K562 (cell line): ENCODE results near the gene PTPMT1. TPM values are rescaled to one million over a fixed set of nuclear protein-coding genes. Genes with fewer than 3 reads are reported as not detected.

Experiments used
- ATAC-seq: fragments of 200-7000 bp; cut with Tn5 transposase; 3 replicates; pipeline ENCODE4 v1.9.1; 2020; ENCODE audit warnings: moderate library complexity
- BruUV-seq: library from RNA; stranded (reverse); fragments of 400-500 nt; replicated peaks from 2 replicates; lab custom pipeline; 2021; lab: Mats Ljungman, UMichigan
- CTCF ChIA-PET: fragments of 300-600 bp; formaldehyde crosslinking; extraction: SDS; loops from one replicate; lab custom pipeline; 2021; ENCODE audit warnings: low intra/inter-chr PET ratio; lab: Yijun Ruan, JAX
- POLR2A ChIA-PET: fragments of 300-600, 350-650 bp; sonication (Branson Sonifier 250); formaldehyde crosslinking; extraction: SDS; loops from one replicate; lab custom pipeline; 2021; ENCODE audit warnings: antibody characterized with exemption, inconsistent platforms; lab: Yijun Ruan, JAX
- DNase-seq, 4 experiments: peaks; one replicate each; pipeline versions ENCODE4 v3.0.0 to v3.0.0-alpha.2; 2011 to 2018; ENCODE audit warnings: low spot score in 3 of 4, mixed read lengths in 3 of 4; ENCODE audit errors: extremely low read depth in 1 of 4
- FAIRE-seq: peaks from 2 replicates; lab custom pipeline; 2011; peaks lifted over from hg19 to GRCh38; lab: Jason Lieb, UNC
- H2AFZ ChIP-seq: 2 replicates; pipeline ENCODE4 v1.6.0; 2011; ENCODE audit warnings: low read depth, low read length, control low read depth, inconsistent platforms
- H3K27ac ChIP-seq: fragments of 200-600 bp; 3 replicates; pipeline ENCODE4 v1.8.0; 2011; ENCODE audit warnings: low read depth, mild to moderate bottlenecking, control low read depth, inconsistent platforms, low read length, moderate library complexity, mixed read lengths; ENCODE audit errors: extremely low read depth
- H3K27me3 ChIP-seq, 2 experiments: fragments of 300-600 bp in 1 of 2; 2 replicates in 1 of 2; 3 replicates in 1 of 2; pipeline versions ENCODE4 v1.6.0 to v1.8.0; 2011; ENCODE audit warnings: inconsistent platforms in 2 of 2, low read length in 2 of 2, mild to moderate bottlenecking in 1 of 2, mixed read lengths in 1 of 2, moderate library complexity in 1 of 2; ENCODE audit not compliant: control insufficient read depth in 2 of 2, insufficient read depth in 2 of 2
- H3K36me3 ChIP-seq: fragments of 300-600 bp; 3 replicates; pipeline ENCODE4 v1.8.0; 2011; ENCODE audit warnings: mild to moderate bottlenecking, low read length, inconsistent platforms; ENCODE audit not compliant: control insufficient read depth, insufficient read depth
- H3K4me1 ChIP-seq, 2 experiments: fragments of 200-600 bp in 1 of 2; replicated peaks in 1 of 2; 2 replicates in 1 of 2; 3 replicates in 1 of 2; pipeline versions ENCODE4 v1.5.1 to v1.8.0; 2011; ENCODE audit warnings: inconsistent platforms in 2 of 2, low read length in 2 of 2, mild to moderate bottlenecking in 1 of 2, mixed read lengths in 1 of 2, moderate library complexity in 1 of 2; ENCODE audit not compliant: control insufficient read depth in 2 of 2, insufficient read depth in 2 of 2
- H3K4me2 ChIP-seq: 2 replicates; pipeline ENCODE4 v1.6.1; 2011; ENCODE audit warnings: low read length, control low read depth, inconsistent platforms, mixed read lengths; ENCODE audit not compliant: insufficient read depth
- H3K4me3 ChIP-seq: fragments of 200-600 bp; sonication (generic), shearing (Covaris generic); 2 replicates; pipeline ENCODE4 v1.5.1; 2016; ENCODE audit warnings: control low read depth, inconsistent platforms
- H3K79me2 ChIP-seq: fragments of 200-600 bp; 3 replicates; pipeline ENCODE4 v1.8.0; 2011; ENCODE audit warnings: low read length, inconsistent platforms; ENCODE audit not compliant: control insufficient read depth, insufficient read depth
- H3K9ac ChIP-seq, 2 experiments: 2 replicates each; pipeline versions ENCODE4 v1.6.0 to v1.6.1; 2011; ENCODE audit warnings: low read depth in 2 of 2, low read length in 2 of 2, control low read depth in 1 of 2, inconsistent platforms in 1 of 2, mild to moderate bottlenecking in 1 of 2, mixed read lengths in 1 of 2; ENCODE audit not compliant: insufficient read depth in 1 of 2
- H3K9me1 ChIP-seq: one replicate; pipeline ENCODE4 v1.6.0; 2011; ENCODE audit warnings: inconsistent platforms, mild to moderate bottlenecking, low read length, moderate library complexity; ENCODE audit not compliant: control insufficient read depth, insufficient read depth
- H3K9me3 ChIP-seq: replicated peaks from 2 replicates; pipeline ENCODE4 v1.5.1; 2011; ENCODE audit warnings: low read depth, low read length, inconsistent platforms; ENCODE audit not compliant: control insufficient read depth, insufficient read depth
- H4K20me1 ChIP-seq: replicated peaks from 2 replicates; pipeline ENCODE4 v1.6.1; 2011; ENCODE audit warnings: low read length, inconsistent platforms, mixed read lengths; ENCODE audit not compliant: control insufficient read depth, insufficient read depth
- ASH1L ChIP-seq: fragments of 450-650 bp; IDR thresholded peaks from 2 replicates; pipeline ENCODE4 v1.6.1; 2018; ENCODE audit warnings: borderline replicate concordance, mild to moderate bottlenecking, low read depth; ENCODE audit not compliant: partially characterized antibody
- CSDE1 ChIP-seq, 2 experiments: fragments of 450-650 bp; IDR thresholded peaks; 2 replicates each; pipeline ENCODE4 v1.6.1; 2016; ENCODE audit warnings: mild to moderate bottlenecking in 1 of 2
- FOSL1 ChIP-seq: fragments of 200-800 bp; sonication (Bioruptor generic); conservative IDR thresholded peaks from 2 replicates; pipeline ENCODE4 v1.6.1; 2016; ENCODE audit warnings: missing genetic modification characterization, missing compliant biosample characterization
- HDAC1 ChIP-seq, 2 experiments: fragments of 450-650 bp; IDR thresholded peaks; 2 replicates each; pipeline ENCODE4 v1.6.1; 2016 to 2017; ENCODE audit warnings: inconsistent platforms in 1 of 2, mild to moderate bottlenecking in 1 of 2, moderate library complexity in 1 of 2
- LEF1 ChIP-seq: fragments of 450-650 bp; IDR thresholded peaks from 2 replicates; pipeline ENCODE4 v1.6.1; 2016; ENCODE audit warnings: mild to moderate bottlenecking
- PKNOX1 ChIP-seq: fragments of 450-650 bp; IDR thresholded peaks from 2 replicates; pipeline ENCODE4 v1.6.1; 2016
- POLR2AphosphoS2 ChIP-seq: IDR thresholded peaks from 2 replicates; pipeline ENCODE4 v1.6.1; 2012; ENCODE audit warnings: low read length, improper control_type of control experiment
- RBM17 ChIP-seq: fragments of 200-400 bp; formaldehyde crosslinking; IDR thresholded peaks from 2 replicates; pipeline ENCODE4 v1.6.1; 2017; ENCODE audit warnings: low read depth, mild to moderate bottlenecking, low read length, borderline replicate concordance
- RBM22 ChIP-seq: fragments of 200-400 bp; formaldehyde crosslinking; IDR thresholded peaks from 2 replicates; pipeline ENCODE4 v1.6.1; 2018; ENCODE audit warnings: low read length, low read depth; ENCODE audit not compliant: poor library complexity, severe bottlenecking
- STAT6 ChIP-seq: sonication (generic); formaldehyde crosslinking; IDR thresholded peaks from 2 replicates; pipeline ENCODE4 v1.8.1; 2023; ENCODE audit warnings: mild to moderate bottlenecking, missing genetic modification reagents
- ZNF253 ChIP-seq: fragments of 250-450 bp; sonication (Bioruptor Pico); conservative IDR thresholded peaks from 2 replicates; pipeline ENCODE4 v1.6.1; 2021; ENCODE audit warnings: mild to moderate bottlenecking
- ZNF75A ChIP-seq: fragments of 450-650 bp; formaldehyde crosslinking; IDR thresholded peaks from 2 replicates; pipeline ENCODE4 v1.4.0; 2020; ENCODE audit warnings: mild to moderate bottlenecking
- ZNF79 ChIP-seq: fragments of 250-450 bp; sonication (Bioruptor Pico); IDR thresholded peaks from 2 replicates; pipeline ENCODE4 v1.4.0; 2020; ENCODE audit warnings: low read depth, mild to moderate bottlenecking, moderate library complexity
- WGBS: fragments of 100-300 bp; shearing (Covaris generic); methylation state at CpG from one replicate; pipeline ENCODE4 v1.1.6; 2016; ENCODE audit warnings: low coverage, mixed read lengths; ENCODE audit not compliant: insufficient coverage; ENCODE audit errors: missing lambda C conversion rate; 5-methylcytosine and 5-hydroxymethylcytosine counted together
- in situ Hi-C: fragments of 300-500 bp; cut with MboI; formaldehyde crosslinking; loops from 4 replicates; pipeline ENCODE4 v1.15.0; 2018; ENCODE audit warnings: inconsistent platforms, mixed read lengths
- intact Hi-C: fragments of 100-400 bp; cut with micrococcal nuclease; formaldehyde crosslinking; loops from 2 replicates; pipeline ENCODE4 v1.14.2; 2022
- polyA plus RNA-seq, 8 experiments: library from polyadenylated mRNA; depleted of rRNA in 4 of 8; stranded (reverse) in 5 of 8; unstranded in 3 of 8; fragments of >200 nt; fragmentation: Nextera tagmentation in 2 of 8; fragmentation: Illumina TruSeq in 1 of 8; extraction: Ambion mirVana in 2 of 8; extraction: Trizol in 1 of 8; gene quantifications; 2 replicates each; pipeline versions ENCODE4 v1.2.1 to v1.2.3, GENCODE V29; 2011 to 2014; ENCODE audit warnings: inconsistent platforms in 1 of 8, missing spikeins in 1 of 8
- total RNA-seq, 7 experiments: library from RNA; depleted of rRNA in 6 of 7; stranded (reverse); fragments of >200 nt in 6 of 7; fragmentation: Illumina TruSeq in 2 of 7; extraction: Trizol in 2 of 7; gene quantifications; 2 replicates each; pipeline versions ENCODE4 v1.2.1 to v1.2.3, GENCODE V29; 2011 to 2021; ENCODE audit warnings: low replicate concordance in 1 of 7
- TF ChIP-seq, protein P1 (sequence below): fragments of 250-450 bp; sonication (Bioruptor Pico); IDR thresholded peaks from 2 replicates; pipeline ENCODE4 v1.8.0; 2022; ENCODE audit warnings: inconsistent platforms, mild to moderate bottlenecking, moderate library complexity, borderline replicate concordance

PTPMT1 gene
- total and polyA plus RNA-seq, 9 of the 15 experiments (the other 6 are each of a cell fraction or from before 2014, with no cell fraction given): 10.4 to 140 (median 67.2) TPM

DNA sequence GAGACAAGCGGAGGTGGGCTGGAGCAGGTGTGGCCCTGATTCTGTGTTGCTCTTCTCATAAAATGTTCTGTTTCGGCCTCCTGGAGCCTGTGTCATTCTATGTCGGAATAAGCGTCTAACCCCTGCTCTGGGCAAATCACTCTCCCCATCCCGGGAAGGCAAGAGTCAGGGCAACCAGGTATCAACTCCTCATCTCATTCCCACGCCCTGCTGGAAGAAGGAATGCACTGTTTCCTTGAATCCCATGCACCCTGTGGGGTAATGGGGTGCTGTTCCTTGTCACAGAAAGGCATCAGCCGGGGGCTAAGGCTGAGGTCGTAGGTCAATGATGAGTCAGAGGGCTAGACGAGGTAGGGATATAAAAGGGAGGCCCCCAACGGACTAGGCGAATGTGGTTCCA lies 23.7 kb downstream of the PTPMT1 start:
- 57% methylated on average over 8 of the region's 11 CpGs for WGBS
- in situ Hi-C loops: no loop called here

More for the DNA sequence above, 23.7 kb downstream of the PTPMT1 start:
- FAIRE-seq: no peak
- H3K79me2 ChIP-seq: no peaks in the 10 kb centered on the region
- ChIA-PET POLR2A (interaction anchor here (0.6 to 1.5 kb wide), 2 partner anchors 12 to 14 kb away, joined by 3 read pairs; no protein-coding TSS in a partner anchor), CTCF (no interaction called here)
- peaks cover 11% of the 10 kb centered on the region; the same call in 1 of the 3 replicates for H3K36me3 ChIP-seq
- H3K27ac ChIP-seq: no peak overlapping the region
- H3K4me1 ChIP-seq: peaks cover 0 to 18% of the 10 kb centered on the region in 2 experiments; a peak in 2 of 5 replicates
- H3K9me1 ChIP-seq: no peaks in the 10 kb centered on the region
- no TSS peak for BruUV-seq
- TF ChIP-seq POLR2AphosphoS2 (no peak), ZNF253 (no peak), PKNOX1 (no peak), RBM22 (no peak), LEF1 (no peak), ZNF75A (CRISPR knock-in tag) (no peak), FOSL1 (tag) (no peak), HDAC1 (IDR thresholded peaks at IDR 0.05) (no peak), ASH1L (no peak), STAT6 (CRISPR knock-in tag) (no peak), ZNF79 (CRISPR knock-in tag) (no peak), CSDE1 (IDR thresholded peaks at IDR 0.05) (no peak), RBM17 (no peak)
- TF ChIP-seq, protein P1, sequence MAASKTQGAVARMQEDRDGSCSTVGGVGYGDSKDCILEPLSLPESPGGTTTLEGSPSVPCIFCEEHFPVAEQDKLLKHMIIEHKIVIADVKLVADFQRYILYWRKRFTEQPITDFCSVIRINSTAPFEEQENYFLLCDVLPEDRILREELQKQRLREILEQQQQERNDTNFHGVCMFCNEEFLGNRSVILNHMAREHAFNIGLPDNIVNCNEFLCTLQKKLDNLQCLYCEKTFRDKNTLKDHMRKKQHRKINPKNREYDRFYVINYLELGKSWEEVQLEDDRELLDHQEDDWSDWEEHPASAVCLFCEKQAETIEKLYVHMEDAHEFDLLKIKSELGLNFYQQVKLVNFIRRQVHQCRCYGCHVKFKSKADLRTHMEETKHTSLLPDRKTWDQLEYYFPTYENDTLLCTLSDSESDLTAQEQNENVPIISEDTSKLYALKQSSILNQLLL (CRISPR knock-in tag): no peak
- no peak for DNase-seq
- peaks cover 13 to 18% of the 10 kb centered on the region in 2 experiments for H3K27me3 ChIP-seq
- H3K4me3 ChIP-seq: no peak overlapping the region
- H3K9me3 ChIP-seq: no peaks in the 10 kb centered on the region
- H2AFZ ChIP-seq: no peak overlapping the region
- intact Hi-C loops: no loop called here
- no peak for ATAC-seq
- no peaks in the 10 kb centered on the region for H4K20me1 ChIP-seq
- H3K4me2 ChIP-seq: no peak overlapping the region
- H3K9ac ChIP-seq: no peak overlapping the region
